Measurements from ENCODE around the gene FIGNL2.
"Not testable (repeated sequence)": the region's sequence is repeated elsewhere in the genome, so short reads cannot be mapped to it uniquely, and the experiment has no call there.

DNA sequence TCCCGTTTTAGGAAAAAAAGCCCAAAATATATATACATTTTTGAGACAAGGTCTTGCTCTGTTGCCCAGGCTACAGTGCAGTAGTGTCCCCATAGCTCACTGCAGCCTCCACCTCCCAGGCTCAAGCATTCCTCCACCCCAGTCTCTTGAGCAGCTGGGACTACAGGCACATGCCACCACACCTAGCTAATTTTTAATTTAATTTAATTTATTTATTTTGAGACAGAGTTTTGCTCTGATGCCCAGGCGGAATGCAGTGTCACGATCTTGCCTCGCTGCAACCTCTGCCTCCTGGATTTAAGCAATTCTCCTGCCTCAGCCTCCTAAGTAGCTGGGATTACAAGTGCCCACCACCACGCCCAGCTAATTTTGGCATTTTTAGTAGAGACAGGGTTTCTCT is 16.7 kb downstream of the FIGNL2 start:
- TF ChIP-seq, protein P1, sequence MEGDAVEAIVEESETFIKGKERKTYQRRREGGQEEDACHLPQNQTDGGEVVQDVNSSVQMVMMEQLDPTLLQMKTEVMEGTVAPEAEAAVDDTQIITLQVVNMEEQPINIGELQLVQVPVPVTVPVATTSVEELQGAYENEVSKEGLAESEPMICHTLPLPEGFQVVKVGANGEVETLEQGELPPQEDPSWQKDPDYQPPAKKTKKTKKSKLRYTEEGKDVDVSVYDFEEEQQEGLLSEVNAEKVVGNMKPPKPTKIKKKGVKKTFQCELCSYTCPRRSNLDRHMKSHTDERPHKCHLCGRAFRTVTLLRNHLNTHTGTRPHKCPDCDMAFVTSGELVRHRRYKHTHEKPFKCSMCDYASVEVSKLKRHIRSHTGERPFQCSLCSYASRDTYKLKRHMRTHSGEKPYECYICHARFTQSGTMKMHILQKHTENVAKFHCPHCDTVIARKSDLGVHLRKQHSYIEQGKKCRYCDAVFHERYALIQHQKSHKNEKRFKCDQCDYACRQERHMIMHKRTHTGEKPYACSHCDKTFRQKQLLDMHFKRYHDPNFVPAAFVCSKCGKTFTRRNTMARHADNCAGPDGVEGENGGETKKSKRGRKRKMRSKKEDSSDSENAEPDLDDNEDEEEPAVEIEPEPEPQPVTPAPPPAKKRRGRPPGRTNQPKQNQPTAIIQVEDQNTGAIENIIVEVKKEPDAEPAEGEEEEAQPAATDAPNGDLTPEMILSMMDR (IDR thresholded peaks at IDR 0.05): not testable (repeated sequence)
- TF ChIP-seq POLR2A (IDR thresholded peaks at IDR 0.05): not testable (repeated sequence)

All from body of pancreas (tissue), 4 donors.